HG03354 (cell line): ENCODE results near the gene CRTAC1.

ENCODE experiments used
- ATAC-seq: cut with Tn5 transposase; IDR thresholded peaks from one replicate; pipeline ENCODE4 v1.9.1; 2021; ENCODE audit warnings: mild to moderate bottlenecking; ENCODE audit not compliant: unreplicated experiment, poor library complexity, severe bottlenecking

The CRTAC1 gene

DNA sequence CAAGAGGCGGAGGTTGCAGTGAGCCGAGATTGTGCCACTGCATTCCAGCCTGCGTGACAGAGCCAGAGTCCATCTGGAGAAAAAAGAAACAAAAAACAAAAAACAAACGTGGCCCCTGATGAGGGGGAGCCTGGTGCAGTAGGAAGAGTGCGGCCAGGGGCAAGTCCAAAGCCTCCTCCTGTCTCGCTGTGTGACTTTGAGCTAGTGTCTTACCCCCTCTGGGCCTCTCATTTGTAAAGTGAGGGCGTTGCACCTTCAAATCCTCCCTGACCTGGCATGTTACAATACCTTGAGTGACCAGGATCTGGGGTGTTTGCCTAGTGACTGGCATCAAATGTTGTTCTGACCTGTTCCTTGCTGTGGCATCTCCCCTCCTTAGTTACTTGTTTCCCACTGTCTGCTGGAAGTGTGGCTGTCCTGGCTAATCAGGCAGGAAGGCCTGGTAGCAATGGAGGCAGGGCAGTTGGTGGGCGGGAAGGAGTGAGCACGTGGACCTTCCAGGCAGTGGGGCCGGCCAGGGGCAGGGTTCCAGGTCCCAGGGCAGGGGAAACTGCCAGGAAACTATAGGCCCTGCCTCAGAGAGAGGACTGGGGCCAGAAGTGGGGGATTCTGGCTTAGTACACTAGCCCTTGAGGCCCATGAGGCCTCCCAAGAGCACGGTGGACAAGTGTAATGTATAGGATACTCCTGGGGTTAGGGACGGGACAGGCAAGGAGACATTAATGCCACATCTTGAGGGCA lies 205.2 kb downstream of the CRTAC1 start:
- no peak for ATAC-seq

DNA sequence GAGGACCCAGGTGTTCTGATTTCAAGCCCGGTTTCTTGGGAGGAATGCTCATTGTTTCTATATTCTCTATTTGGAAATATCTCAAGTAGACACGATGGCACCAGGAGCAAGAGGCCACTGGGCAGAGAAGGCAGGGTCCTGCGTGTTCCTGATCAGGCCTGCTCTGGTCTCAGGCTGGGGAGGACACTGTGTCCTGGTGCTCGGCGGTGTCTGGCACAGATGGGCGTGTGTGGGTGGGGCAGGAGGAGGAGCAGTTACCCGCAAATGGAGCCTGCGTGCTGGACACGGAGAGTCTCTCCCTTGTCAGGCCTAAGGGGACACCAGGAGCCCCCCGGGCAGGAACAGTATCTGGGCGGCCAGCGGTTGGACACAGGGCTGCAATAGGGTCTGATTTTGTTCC lies 206.7 kb downstream of the CRTAC1 start:
- no peak for ATAC-seq

- ATAC-seq, result no peak
These were observed 208.1 kb downstream of the CRTAC1 start for GRCh38 chr10:97822261-97822687.

DNA sequence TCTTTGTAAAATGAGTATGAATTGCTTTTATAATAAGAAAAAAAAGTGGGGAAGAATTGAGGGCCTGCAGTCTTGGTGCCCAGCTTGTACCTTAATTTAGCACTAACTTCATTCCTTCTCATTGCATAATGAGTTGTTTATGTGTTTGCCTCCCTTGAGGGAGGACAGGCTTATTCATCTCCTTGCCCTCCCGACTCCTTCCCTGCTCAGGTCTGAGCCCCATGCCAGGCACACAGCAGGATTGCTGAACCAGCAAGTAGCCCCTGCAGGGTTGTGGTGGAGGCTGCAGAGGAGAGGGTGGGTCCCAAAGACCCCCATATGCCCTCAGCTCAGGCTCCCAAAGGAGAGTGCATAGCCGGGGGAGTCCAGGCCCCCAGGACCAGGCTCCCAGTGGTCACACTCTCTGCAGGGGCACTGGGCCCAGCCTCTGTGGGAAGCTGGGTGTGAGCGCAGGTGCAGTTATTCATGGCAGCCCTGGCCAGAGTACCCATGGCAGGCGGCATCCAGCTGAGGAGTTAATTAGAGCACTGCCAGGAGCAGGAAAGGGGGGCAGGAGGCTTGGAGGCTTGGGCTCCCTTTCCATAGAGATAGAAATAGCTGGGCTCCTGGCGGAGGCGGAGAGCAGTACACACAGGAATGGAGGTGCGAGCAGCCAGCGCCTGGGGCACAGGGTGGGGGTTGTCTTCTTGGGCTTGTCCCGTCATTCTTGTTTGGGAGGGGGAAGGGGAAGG lies 208.9 kb downstream of the CRTAC1 start:
- no peak for ATAC-seq

DNA sequence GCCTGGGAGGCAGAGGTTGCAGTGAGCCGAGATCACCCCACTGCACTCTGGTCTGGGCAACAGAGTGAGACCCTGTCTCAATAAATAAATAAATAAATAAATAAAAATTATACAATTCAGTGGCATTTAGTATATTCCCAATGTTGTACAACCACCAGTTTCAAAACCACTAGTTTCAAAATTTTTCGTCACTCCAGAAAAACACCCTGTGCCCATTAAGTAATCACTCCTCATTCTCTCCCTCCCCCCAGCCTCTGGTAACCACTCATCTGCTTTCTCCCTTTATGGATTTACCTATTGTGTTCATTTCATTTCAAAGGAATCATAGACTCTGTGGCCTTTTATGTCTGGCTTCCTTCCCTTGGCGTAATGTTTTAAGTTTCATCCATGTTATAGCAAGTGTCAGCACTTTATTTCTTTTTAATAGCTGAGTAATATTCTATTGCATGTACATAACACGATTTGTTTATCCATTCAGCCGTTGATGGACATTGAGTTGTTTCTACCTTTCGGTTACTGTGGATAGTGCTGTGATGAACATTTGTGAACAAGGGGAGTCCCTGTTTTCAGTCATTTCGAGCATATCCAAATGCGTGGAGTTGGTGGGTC lies 210.2 kb downstream of the CRTAC1 start:
- ATAC-seq, result no peak

GRCh38 chr10:97818572-97818971 lies 211.8 kb downstream of the CRTAC1 start:
- no peak for ATAC-seq

DNA sequence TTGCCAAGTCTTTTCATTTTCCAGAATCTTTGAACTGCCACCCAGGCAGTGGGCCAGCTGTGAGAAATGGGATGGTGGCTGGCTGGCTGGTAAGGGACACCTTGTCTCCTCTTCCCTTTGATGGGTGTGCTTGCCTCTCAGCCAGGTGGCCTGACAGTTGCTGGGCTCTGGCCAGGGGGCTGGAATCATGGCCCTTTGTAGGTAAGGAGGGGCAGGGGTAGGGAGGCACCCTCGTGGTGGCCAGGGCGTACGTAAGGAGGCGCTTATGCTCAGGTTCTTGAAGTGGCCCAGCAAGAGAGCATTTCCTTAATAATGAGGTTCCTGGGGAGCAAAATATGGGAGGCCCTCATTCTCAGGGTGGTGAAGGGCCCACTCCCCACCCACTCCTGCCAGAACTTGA lies 213.8 kb downstream of the CRTAC1 start:
- ATAC-seq, result no peak
